ENCODE data around the gene HAUS3. TPM values are rescaled to one million over a fixed set of nuclear protein-coding genes. Genes with fewer than 3 reads are reported as not detected.

Gene HAUS3, protein sequence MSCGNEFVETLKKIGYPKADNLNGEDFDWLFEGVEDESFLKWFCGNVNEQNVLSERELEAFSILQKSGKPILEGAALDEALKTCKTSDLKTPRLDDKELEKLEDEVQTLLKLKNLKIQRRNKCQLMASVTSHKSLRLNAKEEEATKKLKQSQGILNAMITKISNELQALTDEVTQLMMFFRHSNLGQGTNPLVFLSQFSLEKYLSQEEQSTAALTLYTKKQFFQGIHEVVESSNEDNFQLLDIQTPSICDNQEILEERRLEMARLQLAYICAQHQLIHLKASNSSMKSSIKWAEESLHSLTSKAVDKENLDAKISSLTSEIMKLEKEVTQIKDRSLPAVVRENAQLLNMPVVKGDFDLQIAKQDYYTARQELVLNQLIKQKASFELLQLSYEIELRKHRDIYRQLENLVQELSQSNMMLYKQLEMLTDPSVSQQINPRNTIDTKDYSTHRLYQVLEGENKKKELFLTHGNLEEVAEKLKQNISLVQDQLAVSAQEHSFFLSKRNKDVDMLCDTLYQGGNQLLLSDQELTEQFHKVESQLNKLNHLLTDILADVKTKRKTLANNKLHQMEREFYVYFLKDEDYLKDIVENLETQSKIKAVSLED
- total RNA-seq (2014; rRNA removed; shearing (Covaris generic)): 8.5 and 16.4 TPM in 2 replicates

DNA sequence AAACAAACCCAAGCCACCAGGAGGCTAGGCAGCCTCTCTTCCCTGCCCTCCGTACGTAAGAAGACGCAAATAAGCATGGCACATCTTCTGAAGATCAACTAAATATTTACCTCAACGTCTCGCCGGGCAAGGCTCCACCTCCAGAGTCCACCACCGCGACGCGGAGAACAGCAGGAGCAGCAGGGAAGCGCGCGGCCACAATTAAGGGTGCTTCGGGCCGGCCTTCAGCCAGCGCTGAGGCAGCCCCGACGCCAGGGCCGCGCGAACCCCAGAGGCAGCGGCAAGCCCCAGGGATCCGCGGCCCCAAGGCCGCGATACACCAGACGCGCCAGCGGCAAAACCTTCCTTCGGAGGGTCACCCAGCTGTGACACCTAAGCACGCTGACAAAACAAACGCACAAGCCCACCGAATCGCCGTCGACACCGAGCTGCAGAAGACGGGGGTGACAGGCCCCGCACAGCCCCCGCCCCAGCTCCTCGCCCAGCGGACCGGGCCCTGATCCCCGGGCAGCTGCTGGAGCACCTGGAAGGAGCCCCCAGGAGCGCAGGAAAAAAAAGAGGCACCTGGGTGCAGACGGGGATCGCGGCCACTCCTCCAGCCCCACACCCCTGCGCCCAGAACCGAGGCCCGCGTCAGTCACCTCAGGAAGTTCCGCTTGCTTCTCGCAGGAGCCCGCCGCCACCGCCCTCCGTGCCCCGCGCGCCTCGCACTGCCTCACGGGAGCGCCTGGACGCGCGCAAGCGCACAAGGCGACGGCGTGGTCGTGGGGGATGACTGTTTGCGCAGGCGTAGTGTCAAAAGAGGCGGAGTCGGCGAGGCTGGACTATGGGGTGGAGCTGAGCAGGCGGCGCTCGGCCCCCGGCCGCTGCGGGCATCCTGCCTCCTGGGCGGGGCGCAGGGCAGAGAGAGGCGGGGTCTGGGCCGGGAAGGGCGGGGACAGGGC, at the start of gene HAUS3, which contains the start of gene POLN:
TSS of gene HAUS3 (minus strand) at position 712 of the 944 bp plus-strand sequence. CDS start 1,175 bp downstream, outside the sequence.
TSS of gene POLN (minus strand) at position 712 of the 944 bp plus-strand sequence. CDS start 12,890 bp downstream, outside the sequence.
- Histone ChIP-seq H3K36me3 (replicated peaks; ENCODE audit: control insufficient read depth, insufficient read depth, low read length) (peaks cover 1% of the 10 kb centered on the region), H3K4me3 (ENCODE audit: insufficient read depth, low read depth, low read length) (peak within 1 kb of the TSS; percentile 74), H3K27me3 (ENCODE audit: control insufficient read depth, insufficient read depth, low read length) (no peaks in the 10 kb centered on the region)
- DNase-seq: peak; percentile 100

DNA sequence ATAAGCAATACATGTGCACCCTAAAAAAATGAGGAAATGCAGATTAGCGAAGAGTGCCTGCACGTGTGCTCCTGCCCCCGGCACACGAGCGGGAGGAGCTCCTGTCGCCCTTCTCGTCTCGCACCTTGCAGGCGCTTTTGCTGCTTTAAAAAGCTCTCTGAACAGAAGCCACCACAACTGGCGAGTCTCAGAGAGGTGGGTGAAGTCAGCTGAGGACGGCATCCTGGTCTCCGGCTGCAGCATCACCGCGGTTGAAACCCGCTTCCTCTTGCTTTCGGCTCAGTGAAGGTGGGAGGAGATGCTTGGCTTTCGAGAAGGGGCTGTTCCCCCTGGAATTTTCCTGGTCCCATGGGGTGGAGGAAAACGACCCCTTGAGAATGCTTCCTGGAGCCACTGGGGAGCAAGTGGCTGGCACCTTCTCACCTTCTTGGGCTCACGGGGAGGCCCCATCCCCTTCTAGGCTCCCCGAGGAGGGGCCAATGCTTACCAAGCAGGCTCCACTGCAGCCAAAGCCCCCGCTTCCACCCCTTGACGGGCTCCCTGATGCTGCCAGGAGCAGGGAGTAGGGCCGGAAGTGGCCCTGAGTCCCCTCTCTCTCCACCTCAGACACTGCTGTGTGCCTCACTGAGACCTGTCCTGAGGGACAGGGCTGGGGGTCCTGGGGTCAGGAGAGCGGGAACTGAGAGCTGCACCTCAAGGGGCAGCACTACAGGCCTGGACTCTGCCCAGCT, 49.2 kb upstream of the HAUS3 start:
- Histone ChIP-seq H3K4me3 (ENCODE audit: insufficient read depth, low read depth, low read length) (no peak overlapping the region), H3K27me3 (ENCODE audit: control insufficient read depth, insufficient read depth, low read length) (no peaks in the 10 kb centered on the region), H3K36me3 (replicated peaks; ENCODE audit: control insufficient read depth, insufficient read depth, low read length) (no peaks in the 10 kb centered on the region)
- peak; percentile 54 for DNase-seq

DNA sequence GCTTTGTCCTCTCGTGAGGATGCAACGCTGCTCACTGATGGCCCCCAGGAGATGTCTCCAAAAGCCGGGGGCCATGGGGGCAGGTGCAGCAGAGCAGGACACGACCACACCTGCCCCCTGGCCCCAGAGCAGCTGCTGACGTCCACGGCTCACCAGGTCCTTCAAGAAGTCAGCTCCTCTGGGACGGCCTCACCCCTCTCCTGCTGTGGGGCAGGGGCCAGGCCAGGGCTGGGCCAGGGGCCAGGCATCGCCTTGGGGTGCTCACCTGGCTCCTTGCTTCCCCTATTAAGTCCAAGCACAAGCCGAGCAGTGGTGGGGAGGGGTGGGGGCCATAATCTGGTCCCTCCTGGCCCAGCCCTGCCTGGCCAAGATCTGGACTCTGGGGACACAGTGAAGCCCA, 48.6 kb upstream of the HAUS3 start:
- Histone ChIP-seq H3K4me3 (ENCODE audit: insufficient read depth, low read depth, low read length) (no peak overlapping the region), H3K27me3 (ENCODE audit: control insufficient read depth, insufficient read depth, low read length) (no peaks in the 10 kb centered on the region), H3K36me3 (replicated peaks; ENCODE audit: control insufficient read depth, insufficient read depth, low read length) (no peaks in the 10 kb centered on the region)
- DNase-seq: peak; percentile 29

DNA sequence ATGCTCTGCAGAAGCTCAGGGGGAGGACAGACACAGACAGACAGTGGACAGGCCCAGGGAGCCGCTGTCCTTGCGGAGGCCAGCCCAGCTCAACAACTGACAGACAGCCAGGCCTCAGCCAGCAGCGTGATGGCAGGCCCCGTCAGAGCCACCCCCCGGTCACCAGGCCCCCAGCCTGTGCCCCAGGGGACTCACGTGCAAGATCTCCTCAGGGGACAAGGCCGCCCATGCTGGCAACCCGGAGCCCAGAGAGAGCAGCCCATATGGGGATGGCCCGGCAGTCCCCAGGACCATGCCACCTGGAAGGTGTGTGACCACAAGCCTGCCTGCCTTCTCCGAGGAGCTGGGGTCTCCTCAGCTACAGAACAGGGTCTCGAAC, 48.0 kb upstream of the HAUS3 start:
- H3K27me3 ChIP-seq (ENCODE audit: control insufficient read depth, insufficient read depth, low read length): no peaks in the 10 kb centered on the region
- peak; percentile 26 for DNase-seq
- no peaks in the 10 kb centered on the region for H3K36me3 ChIP-seq (replicated peaks; ENCODE audit: control insufficient read depth, insufficient read depth, low read length)
- H3K4me3 ChIP-seq (ENCODE audit: insufficient read depth, low read depth, low read length): no peak overlapping the region

DNA sequence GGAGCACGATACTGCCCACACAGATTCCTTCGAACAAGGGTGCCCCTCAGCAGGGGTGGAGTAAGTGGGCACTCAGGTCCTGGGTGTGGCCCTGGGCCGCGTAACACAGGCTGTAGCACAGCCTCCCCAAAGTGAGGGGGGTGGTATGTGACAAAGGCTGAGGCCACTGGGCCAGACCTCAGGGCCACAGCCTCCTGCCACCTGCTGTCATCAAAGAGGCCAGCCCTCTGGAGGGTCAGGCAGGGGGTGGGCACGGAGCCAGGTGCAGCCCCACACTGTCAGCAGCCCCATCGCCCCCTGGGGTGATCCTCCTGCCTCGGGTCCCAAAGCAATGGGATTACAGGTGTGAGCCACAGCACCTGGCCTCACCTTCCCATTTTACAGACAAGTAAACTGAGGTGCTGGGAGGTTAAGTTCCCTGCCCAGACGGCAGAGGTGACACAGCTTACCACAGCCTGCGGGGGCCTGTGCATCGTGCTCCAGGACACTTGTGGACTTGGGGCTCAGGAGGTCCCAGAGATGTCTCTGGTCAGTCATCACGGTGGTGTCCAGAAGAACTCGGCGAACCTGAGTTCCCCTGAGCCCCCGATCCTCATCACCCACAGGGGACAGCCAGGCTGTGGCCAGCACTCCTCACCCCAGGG, 47.5 kb upstream of the HAUS3 start:
- Histone ChIP-seq H3K4me3 (ENCODE audit: insufficient read depth, low read depth, low read length) (no peak overlapping the region), H3K36me3 (replicated peaks; ENCODE audit: control insufficient read depth, insufficient read depth, low read length) (no peaks in the 10 kb centered on the region), H3K27me3 (ENCODE audit: control insufficient read depth, insufficient read depth, low read length) (no peaks in the 10 kb centered on the region)
- DNase-seq: peak; percentile 32

DNA sequence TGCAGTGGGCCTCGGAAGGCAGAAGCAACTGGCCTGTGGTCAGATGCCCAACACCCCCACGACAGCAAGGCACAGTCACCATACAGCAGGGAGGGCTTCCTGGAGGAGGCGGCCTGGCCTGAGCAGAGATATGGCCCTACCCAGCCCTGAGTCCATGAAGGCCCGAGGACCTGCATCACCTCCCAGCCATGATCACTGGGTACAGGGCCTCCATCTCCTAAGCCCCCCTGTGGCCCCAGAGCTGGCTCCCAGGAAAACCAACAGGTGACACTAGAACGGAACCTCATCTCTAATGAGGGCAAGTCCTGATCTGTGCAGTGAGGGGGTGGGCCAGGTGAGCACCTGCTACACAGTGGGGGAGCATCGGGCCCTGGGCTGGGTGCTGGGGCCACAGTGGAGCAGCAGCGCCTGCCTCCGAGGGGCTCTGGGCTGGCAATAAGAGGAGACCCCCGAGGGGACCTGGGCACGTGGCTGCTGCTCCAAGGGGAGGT, 46.2 kb upstream of the HAUS3 start:
- H3K4me3 ChIP-seq (ENCODE audit: insufficient read depth, low read depth, low read length): no peak overlapping the region
- no peak for DNase-seq
- no peaks in the 10 kb centered on the region for H3K36me3 ChIP-seq (replicated peaks; ENCODE audit: control insufficient read depth, insufficient read depth, low read length)
- H3K27me3 ChIP-seq (ENCODE audit: control insufficient read depth, insufficient read depth, low read length): no peaks in the 10 kb centered on the region

DNA sequence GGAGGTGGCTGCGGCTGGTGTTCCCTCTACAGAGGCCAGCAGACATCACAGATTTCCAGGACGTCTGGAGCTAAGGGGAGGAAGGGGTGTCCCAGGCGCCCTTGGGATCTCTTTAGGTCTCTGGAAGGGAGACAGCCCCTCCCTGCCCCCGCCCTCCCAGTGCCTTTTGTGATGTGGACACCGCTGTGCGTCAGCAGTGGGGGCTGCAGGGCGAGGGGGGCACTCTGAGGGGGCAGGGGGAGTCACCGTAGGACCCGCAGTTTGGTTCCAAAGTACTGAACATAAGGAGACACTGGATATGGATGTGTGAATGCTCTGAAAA, 45.6 kb upstream of the HAUS3 start:
- Histone ChIP-seq H3K36me3 (replicated peaks; ENCODE audit: control insufficient read depth, insufficient read depth, low read length) (no peaks in the 10 kb centered on the region), H3K27me3 (ENCODE audit: control insufficient read depth, insufficient read depth, low read length) (no peaks in the 10 kb centered on the region), H3K4me3 (ENCODE audit: insufficient read depth, low read depth, low read length) (no peak overlapping the region)
- no peak for DNase-seq

DNA sequence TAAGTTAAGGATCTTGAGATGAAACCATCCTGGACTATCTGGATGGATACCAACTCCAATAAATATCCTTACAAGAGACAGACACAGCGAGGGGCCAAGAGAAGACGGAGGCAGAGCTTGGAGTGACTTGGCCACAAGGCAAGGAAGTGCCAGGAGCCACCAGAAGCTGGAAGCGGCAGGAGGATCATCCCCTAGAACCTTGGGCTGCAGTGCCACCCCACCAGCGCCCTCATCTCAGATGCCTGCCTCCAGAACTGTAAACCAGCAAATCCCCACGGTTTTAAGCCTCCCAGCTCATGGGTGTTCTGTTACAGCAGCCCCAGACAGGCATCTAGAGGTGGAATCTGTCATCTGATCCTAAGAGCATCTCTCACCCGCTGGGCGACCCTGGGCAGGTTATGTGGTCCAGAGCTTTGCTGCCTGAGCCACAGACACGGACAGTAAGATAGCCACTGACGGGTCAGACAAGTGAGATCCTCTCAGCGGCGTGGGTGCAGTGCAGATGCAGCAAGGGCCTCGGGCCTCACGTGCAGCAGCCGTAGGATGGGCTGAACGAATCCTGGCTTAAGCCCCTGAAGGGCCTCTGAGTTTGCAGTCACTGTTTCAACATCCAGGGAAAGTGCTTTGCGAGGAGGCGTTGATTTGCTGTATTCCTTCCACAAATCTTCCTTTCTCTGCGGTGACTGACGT, 45.1 kb upstream of the HAUS3 start:
- no peak for DNase-seq
- no peak overlapping the region for H3K4me3 ChIP-seq (ENCODE audit: insufficient read depth, low read depth, low read length)
- no peaks in the 10 kb centered on the region for H3K27me3 ChIP-seq (ENCODE audit: control insufficient read depth, insufficient read depth, low read length)
- H3K36me3 ChIP-seq (replicated peaks; ENCODE audit: control insufficient read depth, insufficient read depth, low read length): no peaks in the 10 kb centered on the region

DNA sequence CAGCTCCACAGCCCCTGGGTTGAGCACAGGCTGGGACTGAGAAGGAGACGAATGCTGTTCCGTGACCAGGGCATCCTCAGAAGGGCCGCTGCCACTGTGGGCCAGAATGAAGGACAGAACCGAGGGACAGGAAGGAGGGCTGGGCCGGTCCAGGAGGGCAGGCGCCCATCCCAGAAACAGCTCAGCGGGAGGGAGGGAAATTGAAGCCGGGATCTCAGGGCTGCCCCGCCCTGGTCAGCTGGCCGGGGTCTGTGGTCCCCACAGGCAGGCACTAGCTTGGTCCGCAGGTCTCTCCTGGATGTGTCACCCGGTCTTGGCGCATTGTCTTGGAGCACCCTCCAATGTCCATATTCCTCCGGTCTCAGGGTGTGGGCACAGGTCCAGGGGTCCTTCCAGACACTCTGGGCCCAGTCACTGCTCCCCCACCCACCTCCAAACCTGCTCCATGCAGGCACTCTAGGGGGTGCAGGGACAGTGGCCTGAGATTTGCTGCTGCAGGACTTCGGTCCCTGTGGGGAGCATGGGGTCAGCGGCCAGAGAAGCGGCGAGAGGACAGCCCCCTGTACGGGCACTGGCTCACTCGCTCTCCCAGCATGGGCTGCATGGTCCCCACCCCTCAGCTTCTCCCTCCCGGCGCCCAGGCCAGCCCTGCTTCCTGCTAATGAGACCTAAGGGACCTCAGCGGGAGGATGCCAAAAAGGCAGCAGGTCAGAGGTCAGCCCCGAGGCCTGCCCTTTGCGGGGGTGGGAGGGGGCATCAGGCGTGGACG, 43.9 kb upstream of the HAUS3 start:
- Histone ChIP-seq H3K36me3 (replicated peaks; ENCODE audit: control insufficient read depth, insufficient read depth, low read length) (no peaks in the 10 kb centered on the region), H3K4me3 (ENCODE audit: insufficient read depth, low read depth, low read length) (no peak overlapping the region), H3K27me3 (ENCODE audit: control insufficient read depth, insufficient read depth, low read length) (no peaks in the 10 kb centered on the region)
- DNase-seq: no peak

DNA sequence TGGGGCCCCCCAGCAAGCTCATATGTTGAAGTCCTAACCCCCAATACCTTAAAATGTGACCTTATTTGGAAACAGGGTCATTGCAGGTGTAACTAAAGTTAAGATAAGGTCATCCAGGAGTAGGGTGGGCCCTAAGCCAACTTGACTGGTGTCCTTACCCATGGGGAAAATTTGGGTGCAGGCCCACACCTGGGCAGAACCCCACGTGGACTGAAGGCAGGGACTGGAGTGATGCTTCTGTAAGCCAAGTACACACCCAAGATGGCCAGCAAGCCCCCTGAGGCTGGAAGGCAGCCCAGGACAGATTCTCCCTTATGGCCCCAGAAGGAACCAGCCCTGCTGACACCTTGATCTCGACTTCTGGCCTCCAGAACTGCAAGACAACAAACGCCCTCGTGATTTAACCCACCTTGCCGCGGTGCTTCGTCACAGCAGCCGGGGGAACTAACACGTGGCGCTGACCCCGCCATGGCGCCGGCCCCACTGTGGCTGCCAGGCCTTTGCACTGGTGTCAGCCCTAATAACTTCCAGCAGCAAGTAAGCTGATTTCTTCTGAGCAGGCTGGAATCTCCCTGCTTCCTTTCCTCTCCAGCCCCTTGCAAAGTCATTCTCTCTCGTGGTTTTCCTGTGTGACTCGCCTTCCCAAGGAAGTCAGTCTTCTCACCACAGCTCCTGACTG, 43.2 kb upstream of the HAUS3 start:
- DNase-seq: no peak
- H3K4me3 ChIP-seq (ENCODE audit: insufficient read depth, low read depth, low read length): no peak overlapping the region
- H3K36me3 ChIP-seq (replicated peaks; ENCODE audit: control insufficient read depth, insufficient read depth, low read length): no peaks in the 10 kb centered on the region
- H3K27me3 ChIP-seq (ENCODE audit: control insufficient read depth, insufficient read depth, low read length): no peaks in the 10 kb centered on the region

DNA sequence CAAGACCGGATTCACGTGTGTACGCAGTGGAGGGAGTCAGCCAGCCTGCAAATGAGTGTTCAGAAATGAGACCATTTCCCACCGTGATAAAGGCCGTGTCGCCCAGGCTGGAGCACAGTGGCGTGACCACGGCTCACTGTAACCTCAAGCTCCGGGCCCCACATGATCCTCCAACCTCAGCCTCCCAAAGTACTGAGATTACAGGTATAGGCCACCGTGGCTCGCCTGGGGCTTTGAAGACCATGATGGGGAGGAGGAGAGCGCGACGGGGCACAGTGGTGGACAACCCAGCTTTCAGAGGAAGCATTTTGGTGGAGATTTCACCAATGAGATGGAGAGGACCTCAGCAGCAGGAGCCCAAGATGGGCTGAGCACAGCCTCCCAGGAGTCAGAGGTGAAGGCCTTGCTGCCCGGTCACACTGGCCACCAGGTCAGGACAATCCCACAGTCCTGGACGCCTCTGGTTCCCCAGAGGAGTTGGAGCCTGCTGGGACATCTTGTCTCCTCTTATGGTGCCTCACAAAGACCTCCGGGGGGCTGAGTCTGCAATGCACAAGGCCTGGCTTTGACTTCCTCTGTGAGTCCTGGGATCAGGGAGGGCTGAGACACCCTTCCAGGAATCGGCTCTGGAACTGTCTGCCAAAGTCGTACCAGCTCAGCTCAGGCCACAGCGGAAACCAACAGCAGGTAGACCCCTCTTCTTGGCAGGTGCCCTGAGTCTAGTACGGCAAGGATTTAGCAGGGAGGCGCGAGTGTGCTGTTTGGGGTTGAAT, 42.4 kb upstream of the HAUS3 start:
- Histone ChIP-seq H3K36me3 (replicated peaks; ENCODE audit: control insufficient read depth, insufficient read depth, low read length) (no peaks in the 10 kb centered on the region), H3K27me3 (ENCODE audit: control insufficient read depth, insufficient read depth, low read length) (no peaks in the 10 kb centered on the region), H3K4me3 (ENCODE audit: insufficient read depth, low read depth, low read length) (no peak overlapping the region)
- DNase-seq: no peak

Data from H7 (cell line).